Measurements from ENCODE around the gene CTNNAL1.
"Not testable (repeated sequence)": the region's sequence is repeated elsewhere in the genome, so short reads cannot be mapped to it uniquely, and the experiment has no call there.

CTNNAL1 gene

DNA sequence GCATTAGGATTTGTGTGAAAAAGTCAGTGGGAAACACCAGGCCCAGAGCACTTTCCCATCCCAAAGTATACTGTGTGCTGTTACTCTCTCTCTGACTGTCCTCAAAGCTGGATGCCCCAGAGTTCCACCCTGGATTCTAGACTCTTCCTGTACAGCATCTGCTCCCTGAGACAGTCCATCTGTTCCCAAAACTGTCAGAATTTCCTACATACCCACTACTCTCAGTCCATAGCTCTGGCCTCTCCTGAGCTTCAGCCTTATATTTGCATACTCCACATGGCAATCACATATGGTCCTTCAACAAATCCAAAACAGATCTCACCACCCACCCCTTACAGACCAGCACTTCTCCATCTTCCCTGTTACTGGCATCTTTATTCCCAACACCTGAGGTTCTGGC lies 88.8 kb downstream of the CTNNAL1 start:
- DNase-seq, result no peak

DNA sequence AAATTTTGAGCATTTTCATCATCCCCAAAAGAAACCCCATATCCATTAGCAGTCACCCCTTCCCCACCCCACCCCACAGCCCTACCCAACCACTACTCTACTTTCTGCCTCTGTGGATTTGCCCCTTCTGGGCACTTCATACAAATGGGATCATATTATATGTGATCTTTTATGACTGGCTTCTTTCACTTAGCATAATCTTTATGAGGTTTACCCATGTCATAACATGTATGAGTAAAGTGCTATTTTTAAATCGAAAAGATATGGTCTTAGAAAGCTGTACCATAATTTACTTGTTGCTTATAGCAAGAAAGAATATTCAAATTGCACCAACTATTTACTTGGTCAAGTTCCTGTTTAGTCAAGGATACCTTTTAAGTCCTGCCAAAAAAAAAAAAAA lies 92.1 kb downstream of the CTNNAL1 start:
- DNase-seq, result no peak

GRCh38 chr9:108920401-108920800 lies 92.9 kb downstream of the CTNNAL1 start:
- not testable (repeated sequence) for DNase-seq

- DNase-seq, result no peak
Observed at GRCh38 chr9:108919517-108919916, 93.8 kb downstream of the CTNNAL1 start.

GRCh38 chr9:108913391-108913790 lies 99.9 kb downstream of the CTNNAL1 start:
- no peak for DNase-seq

DNA sequence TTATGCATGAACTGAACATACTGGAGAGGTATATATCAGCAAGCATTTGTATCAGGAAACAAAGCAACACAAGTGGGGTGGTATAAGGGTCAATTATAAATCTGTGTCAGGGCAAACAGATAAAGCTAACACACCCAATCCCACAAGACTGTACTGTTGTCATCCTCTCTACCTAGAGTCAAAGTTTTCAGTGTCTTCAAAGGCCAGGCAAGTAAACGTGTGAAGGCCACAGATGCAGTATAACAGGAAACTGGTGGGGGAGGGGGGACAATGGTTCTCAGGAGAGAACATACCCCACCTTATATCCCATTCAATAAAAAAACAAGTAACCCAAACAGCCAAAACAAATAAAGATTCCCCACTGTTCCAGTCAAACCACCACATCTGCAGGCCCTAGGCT lies 101.5 kb downstream of the CTNNAL1 start:
- DNase-seq, result no peak

- DNase-seq, result no peak
Observed at GRCh38 chr9:108910914-108911313, 102.4 kb downstream of the CTNNAL1 start.

- DNase-seq, result no peak
Observed at GRCh38 chr9:108910402-108910801, 102.9 kb downstream of the CTNNAL1 start.

- no peak for DNase-seq
Observed at GRCh38 chr9:108905494-108905893, 107.8 kb downstream of the CTNNAL1 start.

GRCh38 chr9:108904161-108904560 lies 109.1 kb downstream of the CTNNAL1 start:
- no peak for DNase-seq

DNA sequence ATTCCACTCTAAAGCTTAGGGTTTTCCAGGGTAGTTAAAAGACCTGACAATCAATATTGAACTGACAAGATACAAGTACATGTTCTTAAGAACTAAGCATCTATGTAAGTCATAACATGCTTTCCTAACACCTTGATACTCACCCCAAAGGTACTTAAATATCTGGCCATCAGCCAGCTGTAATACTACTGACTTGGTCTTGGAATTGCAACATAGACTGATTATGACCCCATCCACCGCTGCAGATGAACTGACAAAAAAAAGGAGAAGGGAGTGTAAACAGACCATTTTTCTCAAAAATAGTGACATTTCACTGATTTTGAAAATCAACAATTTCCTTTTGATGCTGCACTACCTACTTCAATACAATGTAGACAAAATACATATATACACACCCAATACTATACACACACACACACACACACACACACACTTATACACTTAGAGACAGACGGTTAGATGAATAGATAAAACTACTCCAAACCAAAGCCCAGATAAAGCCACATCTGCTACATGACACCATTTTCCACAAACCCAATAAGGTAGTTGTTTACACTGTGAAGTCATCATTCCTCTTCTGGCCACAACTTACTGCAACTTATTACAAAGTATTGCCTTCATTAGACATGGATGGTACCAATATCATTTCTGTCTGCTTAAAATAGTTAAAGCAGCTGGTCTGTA lies 109.7 kb downstream of the CTNNAL1 start:
- peak; percentile 39 for DNase-seq

DNA sequence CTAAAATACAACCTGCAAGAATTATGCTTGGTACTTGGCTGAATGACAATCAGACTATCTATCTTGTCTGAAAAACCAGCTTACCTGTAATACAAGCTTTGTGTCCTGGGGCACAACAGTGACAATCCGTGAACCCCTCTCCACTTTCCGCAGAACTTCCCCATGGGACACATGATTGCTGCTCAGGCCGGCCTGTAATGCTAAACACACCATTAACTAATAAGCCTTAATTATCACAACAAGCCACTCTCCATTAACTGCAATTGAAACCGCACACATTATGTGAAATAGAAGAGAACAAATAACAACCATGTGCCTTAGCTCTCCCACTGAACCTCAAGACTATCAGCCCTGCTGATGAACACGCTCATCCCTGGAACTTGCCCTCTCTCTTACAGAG lies 113.1 kb downstream of the CTNNAL1 start:
- no peak for DNase-seq

GRCh38 chr9:108899023-108899695 lies 114.1 kb downstream of the CTNNAL1 start:
- not testable (repeated sequence) for DNase-seq

- DNase-seq, result no peak
Observed at GRCh38 chr9:108897324-108898096, 115.8 kb downstream of the CTNNAL1 start.

GRCh38 chr9:108894225-108894997 lies 118.9 kb downstream of the CTNNAL1 start:
- no peak for DNase-seq

All from NCI-H510A treated with DMSO at 0.1 percent for 48 hours (cell line).